ENCODE data around the gene CELF2. TPM values are rescaled to one million over a fixed set of nuclear protein-coding genes. Genes with fewer than 3 reads are reported as not detected.

Gene CELF2
- total RNA-seq, 2 donors from 2014 or later, result 30.2 to 34.4 TPM

DNA sequence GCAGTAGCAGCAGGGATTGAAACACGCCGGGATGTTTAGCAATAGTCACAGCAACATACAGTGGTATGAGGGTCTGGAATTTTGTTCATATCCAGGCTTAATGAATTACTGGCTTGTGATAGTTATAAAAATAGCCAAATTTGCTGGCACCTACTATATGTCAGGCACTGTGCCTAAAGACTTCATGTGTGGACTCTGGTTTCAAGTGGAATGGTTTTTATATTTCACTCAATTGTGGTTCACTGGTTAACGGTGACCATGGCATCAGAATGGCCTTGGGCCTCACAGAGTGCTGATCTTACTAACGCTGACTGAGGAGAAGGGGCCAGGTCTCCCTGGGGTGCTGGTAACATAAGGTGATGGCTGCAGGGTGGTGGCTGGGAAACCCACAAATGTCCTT lies 55.7 kb downstream of the CELF2 start:
- Histone ChIP-seq H3K36me3 (no peaks in the 10 kb centered on the region), H3K27me3 (no peaks in the 10 kb centered on the region), H3K27ac (no peak overlapping the region), H3K4me3 (no peak overlapping the region), H3K9ac (ENCODE audit: low read depth in 2 of 2, low read length in 2 of 2) (no peak overlapping the region), H3K9me3 (no peaks in the 10 kb centered on the region), H3K4me1 (no peaks in the 10 kb centered on the region)
- TF ChIP-seq, protein P1, sequence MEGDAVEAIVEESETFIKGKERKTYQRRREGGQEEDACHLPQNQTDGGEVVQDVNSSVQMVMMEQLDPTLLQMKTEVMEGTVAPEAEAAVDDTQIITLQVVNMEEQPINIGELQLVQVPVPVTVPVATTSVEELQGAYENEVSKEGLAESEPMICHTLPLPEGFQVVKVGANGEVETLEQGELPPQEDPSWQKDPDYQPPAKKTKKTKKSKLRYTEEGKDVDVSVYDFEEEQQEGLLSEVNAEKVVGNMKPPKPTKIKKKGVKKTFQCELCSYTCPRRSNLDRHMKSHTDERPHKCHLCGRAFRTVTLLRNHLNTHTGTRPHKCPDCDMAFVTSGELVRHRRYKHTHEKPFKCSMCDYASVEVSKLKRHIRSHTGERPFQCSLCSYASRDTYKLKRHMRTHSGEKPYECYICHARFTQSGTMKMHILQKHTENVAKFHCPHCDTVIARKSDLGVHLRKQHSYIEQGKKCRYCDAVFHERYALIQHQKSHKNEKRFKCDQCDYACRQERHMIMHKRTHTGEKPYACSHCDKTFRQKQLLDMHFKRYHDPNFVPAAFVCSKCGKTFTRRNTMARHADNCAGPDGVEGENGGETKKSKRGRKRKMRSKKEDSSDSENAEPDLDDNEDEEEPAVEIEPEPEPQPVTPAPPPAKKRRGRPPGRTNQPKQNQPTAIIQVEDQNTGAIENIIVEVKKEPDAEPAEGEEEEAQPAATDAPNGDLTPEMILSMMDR (IDR thresholded peaks at IDR 0.05), result no peak
- intact Hi-C loops (cut with DNase I), result no loop called here
- DNase-seq, result no peak

DNA sequence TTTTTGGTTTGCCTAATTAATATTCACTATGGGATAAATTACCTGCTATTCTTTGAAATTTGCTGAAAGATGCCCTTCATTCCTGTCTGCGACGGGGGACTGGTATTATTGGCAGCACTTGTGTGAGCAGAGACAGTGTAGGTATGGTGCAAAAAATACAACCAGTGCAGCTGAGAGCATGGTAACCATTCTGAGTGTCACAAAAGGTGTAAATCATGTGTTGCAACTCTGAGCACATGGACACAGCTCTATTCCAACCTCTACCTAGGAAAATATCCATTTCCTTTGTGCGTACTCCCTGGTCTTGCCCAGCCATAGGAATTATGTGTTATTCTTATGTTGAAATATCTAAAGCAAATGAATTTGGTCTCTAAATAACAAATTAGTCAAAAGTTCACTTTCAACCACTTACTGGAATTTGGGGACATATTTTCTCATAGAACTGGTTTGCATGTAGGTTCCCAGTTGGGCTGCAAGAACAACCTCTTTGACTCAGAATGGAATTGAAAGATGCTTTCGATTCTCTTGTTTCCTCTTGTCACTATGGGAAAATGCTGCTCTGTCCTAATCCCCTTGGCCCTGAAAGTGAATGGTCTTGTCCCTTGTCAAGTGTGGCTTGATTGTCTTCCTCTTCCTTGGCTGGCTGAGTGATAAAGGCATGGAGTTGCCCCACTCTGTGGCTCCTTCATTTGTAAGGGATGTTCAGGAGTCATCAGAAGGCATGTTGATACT lies 57.0 kb downstream of the CELF2 start:
- Histone ChIP-seq H3K9me3 (no peaks in the 10 kb centered on the region), H3K27me3 (no peaks in the 10 kb centered on the region), H3K4me3 (no peak overlapping the region), H3K27ac (no peak overlapping the region), H3K36me3 (no peaks in the 10 kb centered on the region), H3K9ac (ENCODE audit: low read depth in 2 of 2, low read length in 2 of 2) (no peak overlapping the region), H3K4me1 (no peaks in the 10 kb centered on the region)
- intact Hi-C loops (cut with DNase I), result no loop called here
- DNase-seq, result no peak
- TF ChIP-seq, protein P1 (IDR thresholded peaks at IDR 0.05), result no peak

DNA sequence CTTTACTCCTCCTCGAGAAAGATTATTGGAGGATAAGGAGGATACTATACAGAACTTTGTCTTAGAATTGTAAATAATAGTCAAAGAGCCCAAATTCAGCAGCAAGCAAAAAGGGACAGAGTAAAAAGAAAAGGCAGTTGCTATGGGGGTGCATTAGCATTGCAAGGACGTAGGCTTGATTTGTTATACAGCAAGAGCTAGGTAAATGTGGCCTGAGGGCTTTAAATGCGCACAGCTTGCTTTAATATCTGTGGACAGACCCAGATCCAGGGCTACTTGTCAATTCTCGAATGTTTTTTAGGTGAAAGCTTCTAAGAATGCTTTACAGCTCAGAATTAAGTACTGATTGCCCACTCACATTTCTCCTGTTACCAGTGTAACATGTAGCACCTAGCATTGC lies 58.5 kb downstream of the CELF2 start:
- TF ChIP-seq, protein P1 (IDR thresholded peaks at IDR 0.05), result no peak
- H3K9me3 ChIP-seq, result no peaks in the 10 kb centered on the region
- intact Hi-C loops (cut with DNase I), result no loop called here
- H3K27ac ChIP-seq, result no peak overlapping the region
- H3K4me3 ChIP-seq, result no peak overlapping the region
- H3K9ac ChIP-seq (ENCODE audit: low read depth in 2 of 2, low read length in 2 of 2), result no peak overlapping the region
- no peaks in the 10 kb centered on the region for H3K36me3 ChIP-seq
- no peaks in the 10 kb centered on the region for H3K27me3 ChIP-seq
- no peaks in the 10 kb centered on the region for H3K4me1 ChIP-seq
- no peak for DNase-seq

DNA sequence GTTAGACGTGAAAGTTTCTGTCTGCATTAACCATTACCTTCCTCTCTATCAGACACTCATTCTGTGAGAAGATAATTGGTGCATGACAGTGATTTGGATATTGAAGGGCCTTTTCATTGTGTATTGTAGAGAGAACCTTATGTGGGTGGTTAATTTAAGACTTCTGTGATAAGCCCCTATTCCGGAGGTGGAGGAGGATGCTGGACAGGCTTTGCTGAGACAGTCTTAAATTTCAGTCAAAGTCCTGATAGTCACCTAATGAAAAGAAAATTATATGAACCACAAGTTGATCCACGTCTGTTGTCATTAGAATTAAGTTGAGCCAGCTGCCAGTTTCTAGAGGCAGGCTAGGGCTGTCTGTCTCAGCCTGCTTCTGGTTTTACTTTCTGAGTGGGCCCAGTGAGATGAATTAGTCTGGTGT lies 62.9 kb downstream of the CELF2 start:
- Histone ChIP-seq H3K9me3 (no peaks in the 10 kb centered on the region), H3K4me1 (no peaks in the 10 kb centered on the region), H3K4me3 (no peak overlapping the region), H3K36me3 (no peaks in the 10 kb centered on the region), H3K27me3 (no peaks in the 10 kb centered on the region), H3K9ac (ENCODE audit: low read depth in 2 of 2, low read length in 2 of 2) (no peak overlapping the region), H3K27ac (no peak overlapping the region)
- DNase-seq, result no peak
- intact Hi-C loops (cut with DNase I), result no loop called here
- TF ChIP-seq, protein P1 (IDR thresholded peaks at IDR 0.05), result no peak

DNA sequence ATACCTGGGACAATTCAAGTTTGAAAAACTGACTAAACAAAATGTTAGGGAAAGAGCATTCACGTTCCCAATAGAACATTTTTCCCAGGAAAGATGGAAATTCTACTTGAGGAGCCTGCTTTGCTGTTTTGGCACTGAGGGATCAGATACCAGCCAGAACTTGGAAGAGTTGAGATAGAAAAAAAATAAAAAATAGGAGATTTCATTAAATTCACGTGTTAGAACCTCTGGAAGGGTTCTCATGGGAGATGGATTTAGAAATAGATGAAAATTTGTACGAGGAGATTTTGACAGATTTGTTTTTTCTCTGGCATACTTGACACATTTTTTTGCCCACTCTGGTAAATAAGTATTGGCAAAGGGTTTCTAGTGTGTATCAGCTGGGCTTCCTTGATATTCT lies 63.7 kb downstream of the CELF2 start:
- H3K4me1 ChIP-seq, result no peaks in the 10 kb centered on the region
- H3K4me3 ChIP-seq, result no peak overlapping the region
- H3K9me3 ChIP-seq, result no peaks in the 10 kb centered on the region
- no peak overlapping the region for H3K9ac ChIP-seq (ENCODE audit: low read depth in 2 of 2, low read length in 2 of 2)
- TF ChIP-seq, protein P1 (IDR thresholded peaks at IDR 0.05), result no peak
- H3K36me3 ChIP-seq, result no peaks in the 10 kb centered on the region
- intact Hi-C loops (cut with DNase I), result no loop called here
- DNase-seq, result no peak
- no peaks in the 10 kb centered on the region for H3K27me3 ChIP-seq
- no peak overlapping the region for H3K27ac ChIP-seq

All from colonic mucosa (tissue), 4 donors.